Mucosa of descending colon (tissue), 3 donors: ENCODE data around the gene WNT9A. TPM values are rescaled to one million over a fixed set of nuclear protein-coding genes. Genes with fewer than 3 reads are reported as not detected.

ENCODE experiments used
- ATAC-seq: fragments of 200-7000 bp; cut with Tn5 transposase; one replicate; pipeline ENCODE4 v1.9.1; 2020; ENCODE audit warnings: mild to moderate bottlenecking, moderate library complexity
- DNase-seq, 3 donors: peaks; one replicate each; pipeline ENCODE4 v3.0.0-alpha.2; 2020
- H3K36me3 ChIP-seq: fragments of 200-600 bp; one replicate; pipeline ENCODE4 v1.8.0; 2021; ENCODE audit warnings: low read depth, mild to moderate bottlenecking
- H3K4me1 ChIP-seq: fragments of 200-600 bp; one replicate; pipeline ENCODE4 v1.8.0; 2021; ENCODE audit warnings: low read depth, mild to moderate bottlenecking
- H3K4me3 ChIP-seq: fragments of 200-600 bp; one replicate; pipeline ENCODE4 v1.8.0; 2021; ENCODE audit warnings: mild to moderate bottlenecking
- H3K9me3 ChIP-seq: fragments of 200-600 bp; one replicate; pipeline ENCODE4 v1.8.0; 2021; ENCODE audit warnings: mild to moderate bottlenecking
- CTCF ChIP-seq: fragments of 200-600 bp; IDR thresholded peaks from one replicate; pipeline ENCODE4 v1.8.0; 2022; ENCODE audit warnings: antibody characterized with exemption, mild to moderate bottlenecking
- intact Hi-C, 2 donors: fragments of 100-400 bp; cut with DNase I in 1 of 2; cut with micrococcal nuclease in 1 of 2; formaldehyde crosslinking; loops; one replicate each; pipeline versions ENCODE4 v1.11.0 to v1.11.1; 2022; cut with DNase I, micrococcal nuclease
- microRNA-seq: library from miRNA; unstranded; fragments of <30 nt; microRNA quantifications from one replicate; pipeline ENCODE4, GENCODE V29; 2019
- total RNA-seq, 3 donors: library from RNA; stranded (reverse); fragmentation: NEBNext Ultra II Directional in 2 of 3; extraction: Animal tissue kit (Norgen Biotek cat#: 25700) in 2 of 3; gene quantifications; one replicate each; pipeline versions ENCODE4 v1.2.1 to v1.2.4, GENCODE V29; 2021 to 2023
- donor health status: DM: no; HTN: no; CAD: no; lungs with moderate emphysema.
- donor health status: DM: no; HTN: no; CAD: no.
- donor health status: DM: no; HTN: yes; CAD: no.

WNT9A gene
- total RNA-seq, 3 donors from 2014 or later = 1.7 to 12.7 (median 2.4) TPM

GRCh38 chr1:227869279-227869842 is 78.4 kb downstream of the WNT9A start:
- no peak for ATAC-seq
- no peak for TF ChIP-seq CTCF
- no peak for DNase-seq

More at GRCh38 chr1:227869279-227869842, 78.4 kb downstream of the WNT9A start:
- H3K4me1 ChIP-seq = no peaks in the 10 kb centered on the region
- no peak overlapping the region for H3K4me3 ChIP-seq
- intact Hi-C loops = no loop called here
- peaks cover 7% of the 10 kb centered on the region for H3K9me3 ChIP-seq
- no peaks in the 10 kb centered on the region for H3K36me3 ChIP-seq

Small RNAs within 50 kb of the gene (microRNA-seq; reads per million reads assigned to microRNA genes)
- gene MIR5008 = not detected

Other genes starting within 250 kb of the WNT9A start
- gene JMJD4, start 212.6 kb downstream of the WNT9A start, total RNA-seq = 10 to 100 TPM; 12.3 to 18.1 (median 13.8) TPM
- gene SNAP47, start 212.5 kb downstream of the WNT9A start, total RNA-seq = 10 to 100 TPM; 16.4 to 31.9 (median 27.6) TPM
- gene PRSS38, start 132.3 kb downstream of the WNT9A start, total RNA-seq = not detected
- gene WNT3A, start 59.1 kb upstream of the WNT9A start, total RNA-seq = not detected
- 100 to 1,000 TPM; 339 to 490 (median 479) TPM for gene ARF1, start 134.8 kb upstream of the WNT9A start, total RNA-seq
- gene C1orf35, start 155.4 kb upstream of the WNT9A start, total RNA-seq = 10 to 100 TPM; 10.6 to 15.7 (median 13.9) TPM
- gene MRPL55, start 161.4 kb upstream of the WNT9A start, total RNA-seq = 10 to 100 TPM; 24.3 to 42.1 (median 37.3) TPM
- 100 to 1,000 TPM; 165 to 182 (median 178) TPM for gene GUK1, start 192.3 kb upstream of the WNT9A start, total RNA-seq
- gene GJC2, start 202.0 kb upstream of the WNT9A start, total RNA-seq = 1 to 10 TPM in 2 of 3 donors, under 1 TPM in 1; 0.55 to 8.9 (median 1.5) TPM
- 10 to 100 TPM; 11.5 to 12.9 (median 11.8) TPM for gene IBA57, start 217.9 kb upstream of the WNT9A start, total RNA-seq